Hepatocyte (in vitro differentiated cells): ENCODE results near the gene BOLA3. TPM values are rescaled to one million over a fixed set of nuclear protein-coding genes. Genes with fewer than 3 reads are reported as not detected.

Experiments used
- DNase-seq: peaks from one replicate; pipeline ENCODE4 v3.0.0-alpha.2; 2016; ENCODE audit warnings: low spot score
- H2AFZ ChIP-seq: fragments of 200-600 bp; sonication (generic); 2 replicates; pipeline ENCODE4 v1.6.0; 2016; ENCODE audit warnings: antibody characterized with exemption, mild to moderate bottlenecking
- H3K27ac ChIP-seq: fragments of 200-600 bp; sonication (generic); 2 replicates; pipeline ENCODE4 v1.5.1; 2016; ENCODE audit warnings: mild to moderate bottlenecking
- H3K27me3 ChIP-seq: fragments of 200-600 bp; sonication (generic); 2 replicates; pipeline ENCODE4 v1.6.1; 2016
- H3K36me3 ChIP-seq: fragments of 200-600 bp; sonication (generic); replicated peaks from 2 replicates; pipeline ENCODE4 v1.5.1; 2016; ENCODE audit warnings: low read depth; ENCODE audit not compliant: insufficient read depth
- H3K4me1 ChIP-seq: fragments of 200-600 bp; sonication (generic); 2 replicates; pipeline ENCODE4 v1.5.1; 2016; ENCODE audit warnings: mild to moderate bottlenecking, moderate library complexity; ENCODE audit not compliant: insufficient read depth
- H3K4me2 ChIP-seq: fragments of 200-600 bp; sonication (generic); 2 replicates; pipeline ENCODE4 v1.6.0; 2016
- H3K4me3 ChIP-seq: fragments of 200-600 bp; sonication (generic); 2 replicates; pipeline ENCODE4 v1.5.1; 2016; ENCODE audit warnings: mild to moderate bottlenecking
- H3K79me2 ChIP-seq: fragments of 200-600 bp; sonication (generic); 2 replicates; pipeline ENCODE4 v1.6.0; 2017; ENCODE audit warnings: mild to moderate bottlenecking
- H3K9me2 ChIP-seq: fragments of 200-600 bp; sonication (generic); replicated peaks from 2 replicates; pipeline ENCODE4 v1.6.0; 2017; ENCODE audit warnings: mild to moderate bottlenecking; ENCODE audit not compliant: insufficient read depth
- H3K9me3 ChIP-seq: fragments of 200-600 bp; sonication (generic); 2 replicates; pipeline ENCODE4 v1.5.1; 2016; ENCODE audit warnings: low read depth, mild to moderate bottlenecking
- H4K20me1 ChIP-seq: fragments of 200-600 bp; sonication (generic); 2 replicates; pipeline ENCODE4 v1.6.0; 2016; ENCODE audit warnings: mild to moderate bottlenecking; ENCODE audit not compliant: insufficient read depth, poor library complexity, severe bottlenecking
- EZH2 ChIP-seq: fragments of 200-600 bp; sonication (generic); IDR thresholded peaks from 2 replicates; pipeline ENCODE4 v1.6.1; 2016; ENCODE audit warnings: antibody characterized with exemption, mild to moderate bottlenecking, borderline replicate concordance
- EZH2phosphoT487 ChIP-seq: fragments of 200-600 bp; sonication (generic); IDR thresholded peaks from one replicate; pipeline ENCODE4 v1.6.1; 2018; ENCODE audit warnings: antibody characterized with exemption, mild to moderate bottlenecking, low read depth, moderate library complexity; ENCODE audit not compliant: unreplicated experiment, severe bottlenecking
- WGBS: methylation state at CpG from one replicate; pipeline ENCODE4 v1.1.6; 2016; ENCODE audit warnings: low lambda C conversion rate; ENCODE audit errors: missing lambda C conversion rate; 5-methylcytosine and 5-hydroxymethylcytosine counted together
- polyA plus RNA-seq: library from polyadenylated mRNA; unstranded; fragments of >200 nt; fragmentation: Nextera tagmentation; extraction: Ambion mirVana; gene quantifications from 2 replicates; pipeline ENCODE4 v1.2.1, GENCODE V29; 2016
- total RNA-seq: library from RNA; depleted of rRNA; stranded (reverse); fragments of >200 nt; gene quantifications from 2 replicates; pipeline ENCODE4 v1.2.3, GENCODE V29; 2014
- TF ChIP-seq, protein P1 (sequence below): fragments of 200-600 bp; sonication (generic); IDR thresholded peaks from 2 replicates; pipeline ENCODE4 v1.5.1; 2016; ENCODE audit warnings: antibody characterized with exemption, mild to moderate bottlenecking; ENCODE audit not compliant: poor library complexity

The BOLA3 gene
- total and polyA plus RNA-seq, 2 experiments from 2014 or later: 43.8 to 56.3 TPM

GRCh38 chr2:74110537-74110936 is 37.2 kb downstream of the BOLA3 start:
- WGBS: 94% methylated on average over 3 of the region's 3 CpGs
- Histone ChIP-seq H3K9me3 (no peaks in the 10 kb centered on the region), H3K36me3 (no peaks in the 10 kb centered on the region), H3K27ac (no peak overlapping the region), H3K79me2 (no peaks in the 10 kb centered on the region), H3K4me3 (no peak overlapping the region), H4K20me1 (no peaks in the 10 kb centered on the region), H3K9me2 (no peaks in the 10 kb centered on the region), H3K4me2 (no peak overlapping the region), H3K4me1 (no peaks in the 10 kb centered on the region), H3K27me3 (no peaks in the 10 kb centered on the region), H2AFZ (no peak overlapping the region)
- DNase-seq: no peak
- TF ChIP-seq, protein P1, sequence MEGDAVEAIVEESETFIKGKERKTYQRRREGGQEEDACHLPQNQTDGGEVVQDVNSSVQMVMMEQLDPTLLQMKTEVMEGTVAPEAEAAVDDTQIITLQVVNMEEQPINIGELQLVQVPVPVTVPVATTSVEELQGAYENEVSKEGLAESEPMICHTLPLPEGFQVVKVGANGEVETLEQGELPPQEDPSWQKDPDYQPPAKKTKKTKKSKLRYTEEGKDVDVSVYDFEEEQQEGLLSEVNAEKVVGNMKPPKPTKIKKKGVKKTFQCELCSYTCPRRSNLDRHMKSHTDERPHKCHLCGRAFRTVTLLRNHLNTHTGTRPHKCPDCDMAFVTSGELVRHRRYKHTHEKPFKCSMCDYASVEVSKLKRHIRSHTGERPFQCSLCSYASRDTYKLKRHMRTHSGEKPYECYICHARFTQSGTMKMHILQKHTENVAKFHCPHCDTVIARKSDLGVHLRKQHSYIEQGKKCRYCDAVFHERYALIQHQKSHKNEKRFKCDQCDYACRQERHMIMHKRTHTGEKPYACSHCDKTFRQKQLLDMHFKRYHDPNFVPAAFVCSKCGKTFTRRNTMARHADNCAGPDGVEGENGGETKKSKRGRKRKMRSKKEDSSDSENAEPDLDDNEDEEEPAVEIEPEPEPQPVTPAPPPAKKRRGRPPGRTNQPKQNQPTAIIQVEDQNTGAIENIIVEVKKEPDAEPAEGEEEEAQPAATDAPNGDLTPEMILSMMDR: no peak
- TF ChIP-seq EZH2phosphoT487 (no peak), EZH2 (no peak)

- no peaks in the 10 kb centered on the region for H3K4me1 ChIP-seq
- H4K20me1 ChIP-seq: no peaks in the 10 kb centered on the region
- H3K4me3 ChIP-seq: no peak overlapping the region
- H3K9me3 ChIP-seq: no peaks in the 10 kb centered on the region
- no peak overlapping the region for H3K4me2 ChIP-seq
- 74% methylated on average over 8 of the region's 8 CpGs for WGBS
- DNase-seq: no peak
- H3K36me3 ChIP-seq: no peaks in the 10 kb centered on the region
- H3K27ac ChIP-seq: no peak overlapping the region
- H3K9me2 ChIP-seq: no peaks in the 10 kb centered on the region
- H3K79me2 ChIP-seq: no peaks in the 10 kb centered on the region
- H3K27me3 ChIP-seq: no peaks in the 10 kb centered on the region
- TF ChIP-seq EZH2 (no peak), EZH2phosphoT487 (no peak)
- TF ChIP-seq, protein P1: no peak
- H2AFZ ChIP-seq: no peak overlapping the region
Measured at GRCh38 chr2:74109551-74109950, 38.2 kb downstream of the BOLA3 start.

DNA sequence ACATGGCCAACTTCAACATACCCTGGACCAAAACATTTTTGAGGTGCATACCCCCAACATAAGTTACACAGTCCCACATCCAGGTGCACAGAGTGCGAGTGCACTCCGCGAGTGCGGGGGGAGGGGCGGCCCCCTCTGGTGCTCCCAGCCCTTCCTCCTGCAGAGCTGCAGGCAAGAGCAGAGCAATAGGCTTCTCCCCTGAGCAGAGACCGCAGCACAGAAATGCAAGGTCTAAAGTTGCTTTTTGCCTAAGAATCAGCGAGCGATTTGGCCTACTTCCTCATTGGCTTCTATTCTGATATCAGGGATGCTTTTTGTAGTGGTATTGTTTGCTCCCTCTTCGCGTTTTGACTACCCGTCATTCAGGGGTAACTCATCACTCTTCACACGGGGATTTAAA is 40.6 kb downstream of the BOLA3 start:
- Histone ChIP-seq H3K27ac (no peak overlapping the region), H3K4me1 (no peaks in the 10 kb centered on the region), H3K4me3 (no peak overlapping the region), H3K79me2 (no peaks in the 10 kb centered on the region), H3K9me3 (no peaks in the 10 kb centered on the region), H3K9me2 (no peaks in the 10 kb centered on the region), H3K36me3 (no peaks in the 10 kb centered on the region), H2AFZ (no peak overlapping the region), H3K4me2 (no peak overlapping the region), H4K20me1 (no peaks in the 10 kb centered on the region), H3K27me3 (no peaks in the 10 kb centered on the region)
- DNase-seq: no peak
- no peak for TF ChIP-seq EZH2phosphoT487
- no peak for TF ChIP-seq EZH2
- TF ChIP-seq, protein P1: no peak
- WGBS: 57% methylated on average over 12 of the region's 12 CpGs

- Histone ChIP-seq H2AFZ (no peak overlapping the region), H3K4me1 (no peaks in the 10 kb centered on the region), H4K20me1 (no peaks in the 10 kb centered on the region), H3K36me3 (no peaks in the 10 kb centered on the region), H3K79me2 (no peaks in the 10 kb centered on the region), H3K4me2 (no peak overlapping the region), H3K9me3 (no peaks in the 10 kb centered on the region), H3K27ac (no peak overlapping the region), H3K4me3 (no peak overlapping the region), H3K9me2 (no peaks in the 10 kb centered on the region), H3K27me3 (no peaks in the 10 kb centered on the region)
- 96% methylated on average over 8 of the region's 8 CpGs for WGBS
- TF ChIP-seq EZH2: no peak
- TF ChIP-seq, protein P1: no peak
- TF ChIP-seq EZH2phosphoT487: no peak
- DNase-seq: no peak
Measured at GRCh38 chr2:74105413-74105812, 42.3 kb downstream of the BOLA3 start.
